VCaP (cell line): ENCODE results near the gene IGFBP4.
A peak's percentile ranks its signal among the peaks of the same experiment; 100 is the strongest.
"Not testable (repeated sequence)": the region's sequence is repeated elsewhere in the genome, so short reads cannot be mapped to it uniquely, and the experiment has no call there.

Experiments used
- H3K27ac ChIP-seq: fragments of 450-650 bp; 2 replicates; pipeline ENCODE4 v1.5.1; 2017
- CTCF ChIP-seq: fragments of 450-650 bp; conservative IDR thresholded peaks from 2 replicates; pipeline ENCODE4 v1.5.1; 2017; ENCODE audit warnings: mild to moderate bottlenecking, moderate library complexity

The IGFBP4 gene

GRCh38 chr17:40443196-40443987 lies at the start of gene IGFBP4:
TSS of gene IGFBP4 (plus strand) at chr17:40443450. CDS start at chr17:40443736, 286 bp downstream.
- H3K27ac ChIP-seq, result peak within 1 kb of the TSS; percentile 64; the same call in 1 of the 2 replicates
- TF ChIP-seq CTCF, result peak; percentile 80

DNA sequence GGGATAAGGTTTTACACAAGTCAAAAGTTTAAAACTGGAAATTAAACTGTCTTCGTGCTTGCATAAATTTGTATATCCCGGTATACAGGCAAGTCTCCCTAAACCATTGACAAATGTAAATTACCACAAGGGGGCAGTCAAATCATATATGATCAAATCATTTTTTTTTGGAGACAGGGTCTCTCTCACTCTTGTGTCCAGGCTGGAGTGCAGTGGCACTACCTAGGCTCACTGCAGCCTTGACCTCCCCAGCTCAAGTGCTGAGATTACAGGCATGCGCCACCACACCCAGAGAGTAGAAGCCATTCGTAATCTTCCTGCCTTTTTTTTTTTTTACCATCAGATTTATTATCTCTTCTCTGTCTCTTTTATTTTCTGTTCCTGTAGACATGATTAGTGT lies 44.1 kb upstream of the IGFBP4 start:
- no peak overlapping the region for H3K27ac ChIP-seq
- TF ChIP-seq CTCF, result peak; percentile 80

DNA sequence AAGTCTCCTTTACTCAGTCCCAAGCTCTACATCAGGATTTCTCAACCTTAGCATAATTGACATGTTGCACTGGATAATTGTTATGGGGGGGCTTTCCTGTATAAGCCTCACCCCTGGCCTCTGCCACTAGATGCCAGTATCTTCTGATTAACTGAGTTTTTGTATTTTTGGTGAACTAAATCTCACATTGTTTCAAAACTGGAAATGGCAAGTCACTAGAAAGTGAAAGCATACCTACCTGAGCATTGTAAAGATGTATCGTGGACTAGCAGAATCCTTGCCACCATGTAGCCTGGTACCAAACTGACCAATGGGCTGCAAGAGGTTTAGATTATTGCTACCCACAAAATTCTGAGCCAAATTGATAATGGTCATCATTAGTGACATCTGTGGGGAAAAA lies 40.6 kb upstream of the IGFBP4 start:
- no peak overlapping the region for H3K27ac ChIP-seq
- TF ChIP-seq CTCF, result no peak

- no peak overlapping the region for H3K27ac ChIP-seq
- TF ChIP-seq CTCF, result no peak
These were observed 39.2 kb upstream of the IGFBP4 start for GRCh38 chr17:40404003-40404402.

GRCh38 chr17:40407460-40407859 lies 35.8 kb upstream of the IGFBP4 start:
- H3K27ac ChIP-seq, result no peak overlapping the region
- no peak for TF ChIP-seq CTCF

GRCh38 chr17:40409540-40409939 lies 33.7 kb upstream of the IGFBP4 start:
- not testable (repeated sequence) for H3K27ac ChIP-seq

DNA sequence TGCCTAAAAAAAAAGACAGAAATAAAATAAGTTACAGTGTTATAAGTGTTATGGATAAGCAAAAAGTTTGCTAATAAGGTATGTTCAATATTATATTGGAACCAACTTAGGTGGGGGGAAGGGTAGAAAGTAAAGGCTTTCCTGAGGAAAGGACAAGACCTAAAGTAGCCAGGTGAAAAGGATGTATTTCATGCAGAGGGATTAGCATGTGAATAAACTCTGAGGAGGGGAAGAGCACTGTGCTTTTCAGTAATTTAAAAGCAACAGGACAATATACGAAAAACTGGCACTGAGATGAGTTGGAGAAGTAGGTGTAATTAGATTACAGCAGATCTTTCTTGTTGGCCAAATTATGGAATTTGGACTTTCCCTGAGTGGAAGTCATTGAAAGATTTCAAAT lies 33.2 kb upstream of the IGFBP4 start:
- H3K27ac ChIP-seq, result no peak overlapping the region
- TF ChIP-seq CTCF, result no peak

GRCh38 chr17:40411821-40412220 lies 31.4 kb upstream of the IGFBP4 start:
- H3K27ac ChIP-seq, result no peak overlapping the region
- TF ChIP-seq CTCF, result no peak
